Activated CD4-positive, alpha-beta T cell treated with anti-CD3 and anti-CD28 coated beads, Interleukin-2, amount 10 ng/mL, durations not matched to agents 7 days and 5 days (primary cell): Measurements from ENCODE around the gene RUVBL2. TPM values are rescaled to one million over a fixed set of nuclear protein-coding genes. Genes with fewer than 3 reads are reported as not detected.
A peak's percentile ranks its signal among the peaks of the same experiment; 100 is the strongest.

Source experiments
- CTCF ChIA-PET: fragments of 350-600 bp; sonication (Branson Sonifier 250); formaldehyde crosslinking; loops from one replicate; lab custom pipeline; 2021; ENCODE audit warnings: antibody characterized with exemption; lab: Charles Lee
- POLR2A ChIA-PET: fragments of 350-600 bp; sonication (Branson Sonifier 250); formaldehyde crosslinking; loops from one replicate; lab custom pipeline; 2021; ENCODE audit warnings: antibody characterized with exemption; lab: Charles Lee
- DNase-seq: peaks from one replicate; pipeline ENCODE4 v3.0.0-alpha.2; 2020
- H3K27ac Mint-ChIP-seq: one replicate; pipeline ENCODE4 v1.8.0; 2021; ENCODE audit warnings: mild to moderate bottlenecking, moderate library complexity, mixed read lengths
- H3K27me3 Mint-ChIP-seq: one replicate; pipeline ENCODE4 v1.8.0; 2021; ENCODE audit warnings: mixed read lengths
- H3K36me3 Mint-ChIP-seq: one replicate; pipeline ENCODE4 v1.8.0; 2021; ENCODE audit warnings: low read depth, mixed read lengths
- H3K4me1 Mint-ChIP-seq: one replicate; pipeline ENCODE4 v1.8.0; 2021; ENCODE audit warnings: mixed read lengths
- H3K4me3 Mint-ChIP-seq: one replicate; pipeline ENCODE4 v1.8.0; 2021; ENCODE audit warnings: mild to moderate bottlenecking, moderate library complexity, mixed read lengths
- H3K9me3 Mint-ChIP-seq: one replicate; pipeline ENCODE4 v1.8.0; 2021; ENCODE audit warnings: mixed read lengths
- total RNA-seq, 2 experiments: library from RNA; stranded (reverse); gene quantifications; one replicate each; pipeline ENCODE4 v1.2.3, GENCODE V29; 2021

RUVBL2 gene
- total RNA-seq, 2 experiments from 2014 or later: 82.2 to 89.4 TPM

- no peak for DNase-seq
- H3K9me3 Mint-ChIP-seq: no peaks in the 10 kb centered on the region
- H3K36me3 Mint-ChIP-seq: peaks cover 41% of the 10 kb centered on the region
- ChIA-PET CTCF (interaction anchor here (1.2 to 1.5 kb wide), 2 partner anchors 9 to 38 kb away, joined by 3 to 7 read pairs; partner anchors contain the start of gene RUVBL2), POLR2A (interaction anchor here (0.5 to 0.7 kb wide), 2 partner anchors 528 to 974 kb away, joined by 3 to 4 read pairs; no protein-coding TSS in a partner anchor)
- peaks cover 50% of the 10 kb centered on the region for H3K4me1 Mint-ChIP-seq
- peak overlapping the region; percentile 85 for H3K27ac Mint-ChIP-seq
- H3K27me3 Mint-ChIP-seq: no peaks in the 10 kb centered on the region
- peak overlapping the region; percentile 77 for H3K4me3 Mint-ChIP-seq
These were observed 38.3 kb upstream of the RUVBL2 start for GRCh38 chr19:48955308-48955958.

- Mint-ChIP-seq H3K4me1 (peaks cover 73% of the 10 kb centered on the region), H3K27ac (peak overlapping the region; percentile 66), H3K4me3 (peak overlapping the region; percentile 22), H3K36me3 (peaks cover 52% of the 10 kb centered on the region), H3K9me3 (no peaks in the 10 kb centered on the region), H3K27me3 (no peaks in the 10 kb centered on the region)
- DNase-seq: no peak
- CTCF ChIA-PET: interaction anchor here (0.6 to 1.7 kb wide), 2 partner anchors 17 to 36 kb away, joined by 3 to 4 read pairs; partner anchors contain the start of gene RUVBL2
- POLR2A ChIA-PET: no interaction called here
These were observed 35.7 kb upstream of the RUVBL2 start for GRCh38 chr19:48958006-48958405.

GRCh38 chr19:48959341-48960239 is 34.1 kb upstream of the RUVBL2 start:
- Mint-ChIP-seq H3K4me1 (peaks cover 80% of the 10 kb centered on the region), H3K27me3 (no peaks in the 10 kb centered on the region), H3K4me3 (peak overlapping the region; percentile 22), H3K36me3 (peaks cover 52% of the 10 kb centered on the region), H3K27ac (peak overlapping the region; percentile 83), H3K9me3 (no peaks in the 10 kb centered on the region)
- ChIA-PET CTCF (interaction anchor here (0.5 to 3.5 kb wide), 7 partner anchors 11 to 401 kb away, joined by 3 to 15 read pairs (median 3); partner anchors contain the start of gene RUVBL2), POLR2A (no interaction called here)
- peak; percentile 44 for DNase-seq

- DNase-seq: no peak
- ChIA-PET CTCF (interaction anchor here (0.5 to 3.5 kb wide), 3 partner anchors 9 to 123 kb away, joined by 3 to 15 read pairs (median 3); no protein-coding TSS in a partner anchor), POLR2A (no interaction called here)
- Mint-ChIP-seq H3K27me3 (no peaks in the 10 kb centered on the region), H3K9me3 (no peaks in the 10 kb centered on the region), H3K4me3 (no peak overlapping the region), H3K36me3 (peaks cover 47% of the 10 kb centered on the region), H3K27ac (peak overlapping the region; percentile 97), H3K4me1 (peaks cover 81% of the 10 kb centered on the region)
These were observed 32.5 kb upstream of the RUVBL2 start for GRCh38 chr19:48961051-48961649.

- POLR2A ChIA-PET: no interaction called here
These were observed 32.0 kb upstream of the RUVBL2 start for GRCh38 chr19:48961673-48962028.

GRCh38 chr19:48962029-48962848 is 31.4 kb upstream of the RUVBL2 start:
- peak; percentile 45 for DNase-seq
- POLR2A ChIA-PET: no interaction called here
- H3K27me3 Mint-ChIP-seq: no peaks in the 10 kb centered on the region
- H3K27ac Mint-ChIP-seq: peak overlapping the region; percentile 97
- CTCF ChIA-PET: interaction anchor here (0.6 to 3.5 kb wide), 3 partner anchors 8 to 15 kb away, joined by 3 to 15 read pairs (median 4); no protein-coding TSS in a partner anchor
- peaks cover 85% of the 10 kb centered on the region for H3K4me1 Mint-ChIP-seq
- H3K36me3 Mint-ChIP-seq: peaks cover 50% of the 10 kb centered on the region
- H3K4me3 Mint-ChIP-seq: peak overlapping the region; percentile 51
- H3K9me3 Mint-ChIP-seq: no peaks in the 10 kb centered on the region

More at GRCh38 chr19:48961673-48962028, 32.0 kb upstream of the RUVBL2 start:
- peaks cover 49% of the 10 kb centered on the region for H3K36me3 Mint-ChIP-seq
- no peaks in the 10 kb centered on the region for H3K27me3 Mint-ChIP-seq
- no peak for DNase-seq
- H3K4me3 Mint-ChIP-seq: peak overlapping the region; percentile 51
- H3K4me1 Mint-ChIP-seq: peaks cover 83% of the 10 kb centered on the region
- peak overlapping the region; percentile 97 for H3K27ac Mint-ChIP-seq
- CTCF ChIA-PET: interaction anchor here (0.5 to 3.5 kb wide), 3 partner anchors 9 to 123 kb away, joined by 3 to 15 read pairs (median 4); no protein-coding TSS in a partner anchor
- no peaks in the 10 kb centered on the region for H3K9me3 Mint-ChIP-seq

GRCh38 chr19:48962849-48963165 is 30.9 kb upstream of the RUVBL2 start:
- ChIA-PET CTCF (interaction anchor here (0.7 to 3.5 kb wide), 2 partner anchors 8 to 15 kb away, joined by 3 to 15 read pairs; no protein-coding TSS in a partner anchor), POLR2A (no interaction called here)
- Mint-ChIP-seq H3K9me3 (no peaks in the 10 kb centered on the region), H3K4me1 (peaks cover 84% of the 10 kb centered on the region), H3K27me3 (no peaks in the 10 kb centered on the region), H3K36me3 (peaks cover 45% of the 10 kb centered on the region), H3K4me3 (peak overlapping the region; percentile 51), H3K27ac (peak overlapping the region; percentile 97)
- DNase-seq: no peak

GRCh38 chr19:48963371-48964204 is 30.1 kb upstream of the RUVBL2 start:
- peak; percentile 55 for DNase-seq
- ChIA-PET CTCF (interaction anchor here (0.6 to 1.1 kb wide), 3 partner anchors 8 to 73 kb away, joined by 3 to 7 read pairs (median 3); partner anchors contain the start of genes GYS1 and RUVBL2), POLR2A (interaction anchor here (1.1 kb wide), 2 partner anchors 92 to 103 kb away, joined by 3 read pairs; partner anchors contain the start of gene PPP1R15A)
- Mint-ChIP-seq H3K4me1 (peaks cover 81% of the 10 kb centered on the region), H3K4me3 (peak overlapping the region; percentile 90), H3K27me3 (no peaks in the 10 kb centered on the region), H3K36me3 (peaks cover 43% of the 10 kb centered on the region), H3K9me3 (no peaks in the 10 kb centered on the region), H3K27ac (peak overlapping the region; percentile 97)

- ChIA-PET POLR2A (interaction anchor here (1.1 kb wide), 2 partner anchors 93 to 104 kb away, joined by 3 read pairs; partner anchors contain the start of gene PPP1R15A), CTCF (interaction anchor here (0.6 to 2.1 kb wide), 6 partner anchors 9 to 128 kb away, joined by 3 to 7 read pairs (median 3); partner anchors contain the start of genes GYS1, HSD17B14 and RUVBL2)
- Mint-ChIP-seq H3K27ac (peak overlapping the region; percentile 97), H3K36me3 (peaks cover 44% of the 10 kb centered on the region), H3K9me3 (no peaks in the 10 kb centered on the region), H3K27me3 (no peaks in the 10 kb centered on the region), H3K4me1 (peaks cover 75% of the 10 kb centered on the region), H3K4me3 (peak overlapping the region; percentile 90)
- no peak for DNase-seq
These were observed 29.3 kb upstream of the RUVBL2 start for GRCh38 chr19:48964205-48965039.
